IMR-90 (cell line): ENCODE data around the gene ARNT2. TPM values are rescaled to one million over a fixed set of nuclear protein-coding genes. Genes with fewer than 3 reads are reported as not detected.
A peak's percentile ranks its signal among the peaks of the same experiment; 100 is the strongest.

ENCODE experiments used
- ATAC-seq: fragments of 200-7000 bp; cut with Tn5 transposase; 2 replicates; pipeline ENCODE4 v1.9.1; 2020; ENCODE audit warnings: low read depth, mild to moderate bottlenecking, moderate library complexity
- BruUV-seq: library from RNA; stranded (reverse); fragments of 400-500 nt; replicated peaks from 2 replicates; lab custom pipeline; 2021; lab: Mats Ljungman, UMichigan
- CTCF ChIA-PET: fragments of 300-600 bp; formaldehyde crosslinking; extraction: SDS; loops from one replicate; lab custom pipeline; 2021; ENCODE audit warnings: antibody characterized with exemption; lab: Yijun Ruan, JAX
- POLR2A ChIA-PET: fragments of 300-600 bp; sonication (Branson Sonifier 250); formaldehyde crosslinking; loops from one replicate; lab custom pipeline; 2022; ENCODE audit warnings: antibody characterized with exemption; ENCODE audit not compliant: unreplicated experiment; lab: Charles Lee
- DNase-seq: peaks from one replicate; pipeline ENCODE4 v3.0.0; 2013
- H2AFZ ChIP-seq: replicated peaks from 2 replicates; pipeline ENCODE3; 2013; ENCODE audit warnings: low read length, mild to moderate bottlenecking; ENCODE audit not compliant: poor library complexity
- H2AK5ac ChIP-seq: 2 replicates; pipeline ENCODE4 v1.6.1; 2013; ENCODE audit warnings: low read depth, low read length, inconsistent platforms
- H2AK9ac ChIP-seq: replicated peaks from 2 replicates; pipeline ENCODE3; 2013; ENCODE audit warnings: mild to moderate bottlenecking, low read depth, low read length, moderate library complexity; ENCODE audit not compliant: poor library complexity
- H2BK120ac ChIP-seq: 2 replicates; pipeline ENCODE4 v1.6.1; 2013; ENCODE audit warnings: low read depth, low read length, inconsistent platforms
- H2BK15ac ChIP-seq: 3 replicates; pipeline ENCODE4 v1.6.1; 2013; ENCODE audit warnings: low read depth, low read length, inconsistent platforms
- H2BK20ac ChIP-seq: 2 replicates; pipeline ENCODE4 v1.6.1; 2013; ENCODE audit warnings: low read depth, mild to moderate bottlenecking, inconsistent platforms, low read length, moderate library complexity
- H2BK5ac ChIP-seq: 2 replicates; pipeline ENCODE4 v1.6.1; 2013; ENCODE audit warnings: mild to moderate bottlenecking, low read depth, low read length, inconsistent platforms; ENCODE audit not compliant: poor library complexity, severe bottlenecking
- H3K14ac ChIP-seq: replicated peaks from 2 replicates; pipeline ENCODE4 v1.6.1; 2013; ENCODE audit warnings: low read depth, low read length, inconsistent platforms
- H3K18ac ChIP-seq: 2 replicates; pipeline ENCODE4 v1.6.1; 2013; ENCODE audit warnings: low read depth, low read length, control low read depth
- H3K23ac ChIP-seq: 2 replicates; pipeline ENCODE4 v1.6.1; 2013; ENCODE audit warnings: low read depth, low read length, inconsistent platforms
- H3K27ac ChIP-seq: 2 replicates; pipeline ENCODE4 v1.5.1; 2013; ENCODE audit warnings: mild to moderate bottlenecking, control low read depth, low read length; ENCODE audit not compliant: insufficient read depth
- H3K27me3 ChIP-seq: 2 replicates; pipeline ENCODE4 v1.6.1; 2013; ENCODE audit warnings: low read length; ENCODE audit not compliant: control insufficient read depth, insufficient read depth
- H3K36me3 ChIP-seq: 2 replicates; pipeline ENCODE4 v1.6.1; 2013; ENCODE audit warnings: low read length, mixed read lengths; ENCODE audit not compliant: control insufficient read depth, insufficient read depth
- H3K4ac ChIP-seq: 2 replicates; pipeline ENCODE4 v1.6.1; 2013; ENCODE audit warnings: low read depth, low read length, inconsistent platforms
- H3K4me1 ChIP-seq: 2 replicates; pipeline ENCODE4 v1.6.1; 2013; ENCODE audit warnings: low read length, mixed read lengths; ENCODE audit not compliant: control insufficient read depth, insufficient read depth
- H3K4me2 ChIP-seq: 2 replicates; pipeline ENCODE4 v1.6.1; 2013; ENCODE audit warnings: low read depth, mild to moderate bottlenecking, control low read depth, low read length, moderate library complexity
- H3K4me3 ChIP-seq: 2 replicates; pipeline ENCODE4 v1.5.1; 2013; ENCODE audit warnings: low read depth, mild to moderate bottlenecking, control low read depth, low read length, moderate library complexity; ENCODE audit not compliant: insufficient read depth
- H3K56ac ChIP-seq: 2 replicates; pipeline ENCODE4 v1.6.1; 2013; ENCODE audit warnings: low read length, inconsistent platforms; ENCODE audit not compliant: insufficient read depth; ENCODE audit errors: extremely low read depth
- H3K79me1 ChIP-seq, 2 experiments: 2 replicates each; pipeline ENCODE4 v1.6.1; 2013; ENCODE audit warnings: low read length in 2 of 2, inconsistent platforms in 1 of 2, low read depth in 1 of 2
- H3K9ac ChIP-seq: 2 replicates; pipeline ENCODE4 v1.6.1; 2013; ENCODE audit warnings: low read depth, low read length, control low read depth
- H3K9me1 ChIP-seq: 2 replicates; pipeline ENCODE4 v1.6.1; 2013; ENCODE audit warnings: low read length, inconsistent platforms; ENCODE audit not compliant: insufficient read depth
- H3K9me3 ChIP-seq: 2 replicates; pipeline ENCODE4 v1.6.1; 2013; ENCODE audit warnings: low read length; ENCODE audit not compliant: control insufficient read depth, insufficient read depth
- H4K20me1 ChIP-seq: 2 replicates; pipeline ENCODE4 v1.6.1; 2013; ENCODE audit warnings: low read length, inconsistent platforms; ENCODE audit not compliant: insufficient read depth
- H4K5ac ChIP-seq: 2 replicates; pipeline ENCODE4 v1.6.1; 2013; ENCODE audit warnings: mild to moderate bottlenecking, low read depth, low read length, control low read depth
- H4K8ac ChIP-seq, 2 experiments: 2 replicates each; pipeline ENCODE4 v1.6.1; 2013; ENCODE audit warnings: low read depth in 2 of 2, low read length in 2 of 2, control low read depth in 1 of 2, inconsistent platforms in 1 of 2
- H4K91ac ChIP-seq: 2 replicates; pipeline ENCODE4 v1.6.1; 2013; ENCODE audit warnings: low read depth, low read length, inconsistent platforms; ENCODE audit not compliant: insufficient read depth
- CHD1 ChIP-seq: IDR thresholded peaks from 2 replicates; pipeline ENCODE4 v1.6.1; 2012; ENCODE audit warnings: low read depth, low read length, improper control_type of control experiment
- MAFK ChIP-seq: IDR thresholded peaks from 2 replicates; pipeline ENCODE4 v1.6.1; 2012; ENCODE audit warnings: low read depth, low read length, improper control_type of control experiment
- RAD21 ChIP-seq: IDR thresholded peaks from 2 replicates; pipeline ENCODE4 v1.6.1; 2012; ENCODE audit warnings: low read length, improper control_type of control experiment
- RFX5 ChIP-seq: IDR thresholded peaks from 2 replicates; pipeline ENCODE4 v1.8.0; 2012; ENCODE audit warnings: low read depth, mild to moderate bottlenecking, low read length, moderate library complexity
- SMC3 ChIP-seq: fragments of 150-350 bp; IDR thresholded peaks from 2 replicates; pipeline ENCODE4 v1.6.1; 2016; ENCODE audit warnings: low read depth, mild to moderate bottlenecking, antibody characterized with exemption, low read length, moderate library complexity
- WGBS, 2 experiments: methylation state at CpG; one replicate each; pipeline versions ENCODE4 v1.1.5 to v1.1.7; 2013; ENCODE audit warnings: missing lambda C conversion rate in 2 of 2; ENCODE audit not compliant: insufficient read length in 1 of 2; ENCODE audit errors: extremely low coverage in 2 of 2; 5-methylcytosine and 5-hydroxymethylcytosine counted together
- dilution Hi-C: fragments of 300-500 bp; cut with HindIII; formaldehyde crosslinking; loops from one replicate; pipeline ENCODE4 v1.14.3; 2018; ENCODE audit warnings: low sequenced_read_pairs; ENCODE audit not compliant: unreplicated experiment
- in situ Hi-C: fragments of 300-500 bp; cut with MboI; formaldehyde crosslinking; loops from 3 replicates; pipeline ENCODE4 v1.14.3; 2019; ENCODE audit warnings: low sequenced_read_pairs, inconsistent platforms, mixed read lengths
- intact Hi-C: fragments of 100-400 bp; cut with micrococcal nuclease; formaldehyde crosslinking; loops from 2 replicates; pipeline ENCODE4 v1.10.0; 2022
- polyA plus RNA-seq, 3 experiments: library from polyadenylated mRNA; depleted of rRNA; stranded (reverse); fragments of >200 nt; gene quantifications; 2 replicates each; pipeline ENCODE4 v1.2.3, GENCODE V29; 2012; ENCODE audit warnings: low replicate concordance in 1 of 3
- total RNA-seq: library from RNA; depleted of rRNA; stranded (reverse); fragments of >200 nt; gene quantifications from 2 replicates; pipeline ENCODE4 v1.2.3, GENCODE V29; 2012
- TF ChIP-seq, protein P1 (sequence below): conservative IDR thresholded peaks from 2 replicates; pipeline ENCODE4 v1.5.1; 2012; ENCODE audit warnings: mild to moderate bottlenecking, low read depth, low read length, improper control_type of control experiment

ARNT2 gene
- total and polyA plus RNA-seq, 2 of the 4 experiments (the other 2 are of a cell fraction), result 18.2 to 19.0 TPM

- TF ChIP-seq RFX5 (no peak), CHD1 (no peak)
Measured at GRCh38 chr15:80618685-80619400, 214.7 kb downstream of the ARNT2 start (continued).

DNA sequence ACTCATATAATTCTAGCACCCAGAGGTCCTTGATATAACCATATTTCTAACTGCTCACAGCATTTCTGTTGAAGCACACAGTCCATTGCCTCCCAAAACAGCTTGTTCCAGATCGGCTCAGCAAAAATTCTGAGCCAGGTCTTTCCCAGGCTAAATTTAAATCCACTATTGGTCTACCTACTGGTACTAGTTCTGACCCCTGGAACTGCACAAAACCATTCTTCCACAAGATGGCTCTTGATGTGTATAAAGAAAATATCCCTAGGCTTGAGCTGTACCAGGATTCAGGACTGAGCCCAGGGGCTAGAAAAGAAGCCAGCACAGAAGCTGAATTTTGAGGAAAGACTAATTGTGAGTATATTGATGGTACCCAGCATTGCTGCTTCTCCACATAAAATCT lies 215.5 kb downstream of the ARNT2 start:
- Histone ChIP-seq H3K4ac (peak overlapping the region; percentile 42), H4K8ac (peak overlapping the region; percentile 47 to 68), H3K4me3 (no peak overlapping the region), H3K4me1 (peaks cover 32% of the 10 kb centered on the region), H4K91ac (peak overlapping the region; percentile 41; the same call in 1 of the 2 replicates), H3K36me3 (no peaks in the 10 kb centered on the region), H2AFZ (no peak overlapping the region), H3K4me2 (peak overlapping the region; percentile 16; the same call in 1 of the 2 replicates), H3K9me1 (peaks cover 18% of the 10 kb centered on the region), H4K20me1 (no peaks in the 10 kb centered on the region), H3K27ac (peak overlapping the region; percentile 47; the same call in 1 of the 2 replicates), H3K56ac (0 out of 2 replicates have a peak overlapping the region, but pooled peaks have one; percentile 3), H2BK20ac (peak overlapping the region; percentile 68; the same call in 1 of the 2 replicates), H3K27me3 (no peaks in the 10 kb centered on the region), H2AK5ac (peak overlapping the region; percentile 48), H3K14ac (no peak overlapping the region; the same call in 1 of the 2 replicates), H2AK9ac (no peak overlapping the region), H2BK120ac (peak overlapping the region; percentile 64), H2BK15ac (peak overlapping the region; percentile 77), H3K9me3 (0 out of 2 replicates have a peak, but pooled peaks cover under 1% of the 10 kb centered on the region), H3K79me1 (no peaks in the 10 kb centered on the region; a peak in 1 of 4 replicates), H3K23ac (peak overlapping the region; percentile 64; the same call in 1 of the 2 replicates), H2BK5ac (peak overlapping the region; percentile 80), H3K18ac (peak overlapping the region; percentile 83), H3K9ac (peak overlapping the region; percentile 25; the same call in 1 of the 2 replicates), H4K5ac (peak overlapping the region; percentile 87; the same call in 1 of the 2 replicates)
- ChIA-PET POLR2A (interaction anchor here (1.0 kb wide), 1 partner anchor 160 kb away, joined by 5 read pairs; the partner anchor contains the start of gene CEMIP), CTCF (interaction anchor here (0.8 to 2.2 kb wide), 5 partner anchors 39 to 157 kb away, joined by 3 to 11 read pairs (median 3); no protein-coding TSS in a partner anchor)
- dilution Hi-C loops, result no loop called here
- in situ Hi-C loops, result no loop called here
- intact Hi-C loops, result loop anchor here (1.0 to 2.0 kb wide), 3 partner anchors 77 to 163 kb away; no protein-coding TSS in a partner anchor
- DNase-seq, result peak; percentile 43
- peak; percentile 54 for ATAC-seq
- WGBS, 2 experiments, result 67% methylated on average over 1 of the region's 1 CpG; no CpG with 5 or more reads in 1 of the 2 experiments
- BruUV-seq, result no TSS peak
- TF ChIP-seq RAD21 (peak; percentile 38), MAFK (no peak), SMC3 (0 out of 2 replicates have a peak, but pooled peaks have one; percentile 25)
- TF ChIP-seq, protein P1, sequence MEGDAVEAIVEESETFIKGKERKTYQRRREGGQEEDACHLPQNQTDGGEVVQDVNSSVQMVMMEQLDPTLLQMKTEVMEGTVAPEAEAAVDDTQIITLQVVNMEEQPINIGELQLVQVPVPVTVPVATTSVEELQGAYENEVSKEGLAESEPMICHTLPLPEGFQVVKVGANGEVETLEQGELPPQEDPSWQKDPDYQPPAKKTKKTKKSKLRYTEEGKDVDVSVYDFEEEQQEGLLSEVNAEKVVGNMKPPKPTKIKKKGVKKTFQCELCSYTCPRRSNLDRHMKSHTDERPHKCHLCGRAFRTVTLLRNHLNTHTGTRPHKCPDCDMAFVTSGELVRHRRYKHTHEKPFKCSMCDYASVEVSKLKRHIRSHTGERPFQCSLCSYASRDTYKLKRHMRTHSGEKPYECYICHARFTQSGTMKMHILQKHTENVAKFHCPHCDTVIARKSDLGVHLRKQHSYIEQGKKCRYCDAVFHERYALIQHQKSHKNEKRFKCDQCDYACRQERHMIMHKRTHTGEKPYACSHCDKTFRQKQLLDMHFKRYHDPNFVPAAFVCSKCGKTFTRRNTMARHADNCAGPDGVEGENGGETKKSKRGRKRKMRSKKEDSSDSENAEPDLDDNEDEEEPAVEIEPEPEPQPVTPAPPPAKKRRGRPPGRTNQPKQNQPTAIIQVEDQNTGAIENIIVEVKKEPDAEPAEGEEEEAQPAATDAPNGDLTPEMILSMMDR, result peak; percentile 33; the same call in 1 of the 2 replicates
